Prostate gland (tissue), 2 donors: ENCODE data around the gene TTC27. TPM values are rescaled to one million over a fixed set of nuclear protein-coding genes. Genes with fewer than 3 reads are reported as not detected.
"Not testable (repeated sequence)": the region's sequence is repeated elsewhere in the genome, so short reads cannot be mapped to it uniquely, and the experiment has no call there.

Source experiments
- DNase-seq: peaks from one replicate; pipeline ENCODE4 v3.0.0-alpha.2; 2019; ENCODE audit warnings: low spot score
- H3K27ac ChIP-seq, 2 donors: fragments of 200-600 bp; sonication (generic); 2 replicates each; pipeline ENCODE4 v1.5.1; 2017 to 2019
- H3K27me3 ChIP-seq: fragments of 200-600 bp; sonication (generic); replicated peaks from 2 replicates; pipeline ENCODE4 v1.5.1; 2019; ENCODE audit not compliant: insufficient read depth
- H3K36me3 ChIP-seq, 2 donors: fragments of 200-600 bp; sonication (generic); 1 replicate in 1 of 2; 2 replicates in 1 of 2; pipeline versions ENCODE4 v1.5.1 to v1.8.1; 2017 to 2019
- H3K4me1 ChIP-seq: fragments of 200-600 bp; sonication (generic); replicated peaks from 2 replicates; pipeline ENCODE4 v1.5.1; 2019
- H3K4me3 ChIP-seq, 2 donors: fragments of 200-600 bp; sonication (generic); 2 replicates each; pipeline ENCODE4 v1.5.1; 2017 to 2019
- H3K9me3 ChIP-seq: fragments of 200-600 bp; sonication (generic); 2 replicates; pipeline ENCODE4 v1.5.1; 2017
- CTCF ChIP-seq, 4 experiments: fragments of 200-600 bp in 2 of 4; fragments of 450-650 bp in 2 of 4; sonication (generic) in 2 of 4; IDR thresholded peaks; 1 replicate in 3 of 4; 2 replicates in 1 of 4; pipeline ENCODE4 v1.5.1; 2016 to 2019; ENCODE audit warnings: antibody characterized with exemption in 4 of 4, mild to moderate bottlenecking in 2 of 4, moderate library complexity in 2 of 4
- POLR2A ChIP-seq: fragments of 450-650 bp; IDR thresholded peaks from one replicate; pipeline ENCODE4 v1.6.1; 2016; ENCODE audit warnings: antibody characterized with exemption, mild to moderate bottlenecking
- POLR2AphosphoS5 ChIP-seq: sonication (generic); formaldehyde crosslinking; IDR thresholded peaks from one replicate; pipeline ENCODE4 v1.6.1; 2017; ENCODE audit warnings: antibody characterized with exemption
- whole genome bisulfite sequencing: methylation state at CpG from one replicate; pipeline ENCODE4 v1.1.5; 2018; 5-methylcytosine and 5-hydroxymethylcytosine counted together
- intact Hi-C: fragments of 100-400 bp; cut with DNase I; formaldehyde crosslinking; loops from one replicate; pipeline ENCODE4 v1.14.2; 2022
- microRNA-seq: library from miRNA; unstranded; fragments of <30 nt; microRNA quantifications from one replicate; pipeline ENCODE4, GENCODE V29; 2016
- small RNA-seq, 2 donors: library from RNA; depleted of rRNA; stranded (forward); fragments of <200 nt; gene quantifications; one replicate each; pipeline ENCODE3, GENCODE V24; 2016
- total RNA-seq, 2 donors: library from RNA; depleted of rRNA; stranded (reverse); fragments of >200 nt; gene quantifications; one replicate each; pipeline ENCODE4 v1.1.0, GENCODE V29; 2016

TTC27 gene
- total RNA-seq, 2 donors from 2014 or later: 13.0 to 15.6 TPM

GRCh38 chr2:32864334-32865111 is 236.7 kb downstream of the TTC27 start:
- Histone ChIP-seq H3K36me3 (no peaks in the 10 kb centered on the region), H3K9me3 (no peaks in the 10 kb centered on the region), H3K4me1 (no peaks in the 10 kb centered on the region), H3K27ac (no peak overlapping the region), H3K4me3 (no peak overlapping the region), H3K27me3 (no peaks in the 10 kb centered on the region)
- no peak for TF ChIP-seq CTCF (IDR thresholded peaks at IDR 0.05)
- no peak for TF ChIP-seq POLR2A
- no peak for TF ChIP-seq POLR2AphosphoS5
- intact Hi-C loops: no loop called here
- DNase-seq: no peak
- WGBS: 52% methylated on average over 7 of the region's 7 CpGs

- TF ChIP-seq POLR2A (no peak), POLR2AphosphoS5 (no peak), CTCF (IDR thresholded peaks at IDR 0.05) (no peak)
- H3K27me3 ChIP-seq: no peaks in the 10 kb centered on the region
- no peak for DNase-seq
- H3K9me3 ChIP-seq: no peaks in the 10 kb centered on the region
- H3K4me3 ChIP-seq: no peak overlapping the region
- intact Hi-C loops: no loop called here
- 53% methylated on average over 3 of the region's 3 CpGs for WGBS
- no peaks in the 10 kb centered on the region for H3K4me1 ChIP-seq
- H3K27ac ChIP-seq: no peak overlapping the region
- H3K36me3 ChIP-seq: no peaks in the 10 kb centered on the region
Observed at GRCh38 chr2:32865399-32866068, 237.7 kb downstream of the TTC27 start.

- intact Hi-C loops, H3K4me1 ChIP-seq, H3K27ac ChIP-seq, H3K9me3 ChIP-seq, H3K4me3 ChIP-seq, DNase-seq, H3K36me3 ChIP-seq, H3K27me3 ChIP-seq: not testable (repeated sequence)
- 79% methylated on average over 1 of the region's 1 CpG for whole genome bisulfite sequencing
Observed at GRCh38 chr2:32866462-32866861, 238.6 kb downstream of the TTC27 start.

Small RNA genes within 50 kb of the gene (microRNA-seq; reads per million reads assigned to microRNA genes)
- not detected for gene MIR4765

Small RNA genes within 50 kb of the gene (small RNA-seq; reads per million reads assigned to genes)
- gene MIR4765: 0 reads per million in 2 donors
